Measurements from ENCODE around the gene SPDYE6. TPM values are rescaled to one million over a fixed set of nuclear protein-coding genes. Genes with fewer than 3 reads are reported as not detected.

Gene SPDYE6
- total and polyA plus RNA-seq, 7 donors, result 0.23 TPM; not detected in 6

DNA sequence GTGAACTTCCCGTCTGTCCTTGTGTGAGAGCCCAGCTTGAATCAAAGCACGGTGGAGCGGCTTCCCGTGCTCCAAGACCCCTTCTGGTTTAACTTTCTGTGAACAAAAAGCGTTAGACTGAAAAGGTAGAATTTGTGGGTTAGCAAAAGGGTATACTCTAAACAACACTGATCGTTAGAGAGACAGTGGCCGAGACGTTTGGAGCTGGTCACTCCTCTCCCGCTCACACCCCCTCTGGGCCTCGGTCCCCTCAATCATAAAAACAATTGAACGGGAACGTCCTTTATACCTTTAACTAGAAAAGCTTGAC, 40.4 kb upstream of the SPDYE6 start:
- Histone ChIP-seq H3K4me1 (peaks cover 0 to 19% (median 10%) of the 10 kb centered on the region in 4 donors), H3K27ac (peak overlapping the region; percentile 82 to 85 (median 84)), H3K27me3 (no peaks in the 10 kb centered on the region), H3K9me3 (no peaks in the 10 kb centered on the region), H3K36me3 (peaks cover 6 to 29% (median 13%) of the 10 kb centered on the region in 4 donors), H3K4me3 (peak overlapping the region; percentile 77 to 90 (median 86))
- DNase-seq, result no peak
- TF ChIP-seq EP300 (IDR thresholded peaks at IDR 0.05), result no peak
- TF ChIP-seq POLR2AphosphoS5 (IDR thresholded peaks at IDR 0.05), result no peak
- TF ChIP-seq, protein P1, sequence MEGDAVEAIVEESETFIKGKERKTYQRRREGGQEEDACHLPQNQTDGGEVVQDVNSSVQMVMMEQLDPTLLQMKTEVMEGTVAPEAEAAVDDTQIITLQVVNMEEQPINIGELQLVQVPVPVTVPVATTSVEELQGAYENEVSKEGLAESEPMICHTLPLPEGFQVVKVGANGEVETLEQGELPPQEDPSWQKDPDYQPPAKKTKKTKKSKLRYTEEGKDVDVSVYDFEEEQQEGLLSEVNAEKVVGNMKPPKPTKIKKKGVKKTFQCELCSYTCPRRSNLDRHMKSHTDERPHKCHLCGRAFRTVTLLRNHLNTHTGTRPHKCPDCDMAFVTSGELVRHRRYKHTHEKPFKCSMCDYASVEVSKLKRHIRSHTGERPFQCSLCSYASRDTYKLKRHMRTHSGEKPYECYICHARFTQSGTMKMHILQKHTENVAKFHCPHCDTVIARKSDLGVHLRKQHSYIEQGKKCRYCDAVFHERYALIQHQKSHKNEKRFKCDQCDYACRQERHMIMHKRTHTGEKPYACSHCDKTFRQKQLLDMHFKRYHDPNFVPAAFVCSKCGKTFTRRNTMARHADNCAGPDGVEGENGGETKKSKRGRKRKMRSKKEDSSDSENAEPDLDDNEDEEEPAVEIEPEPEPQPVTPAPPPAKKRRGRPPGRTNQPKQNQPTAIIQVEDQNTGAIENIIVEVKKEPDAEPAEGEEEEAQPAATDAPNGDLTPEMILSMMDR (IDR thresholded peaks at IDR 0.05), result no peak
- 0 to 1% methylated on average over 12 of the region's 12 CpGs for WGBS, 2 donors
- intact Hi-C loops (cut with DNase I), result no loop called here

DNA sequence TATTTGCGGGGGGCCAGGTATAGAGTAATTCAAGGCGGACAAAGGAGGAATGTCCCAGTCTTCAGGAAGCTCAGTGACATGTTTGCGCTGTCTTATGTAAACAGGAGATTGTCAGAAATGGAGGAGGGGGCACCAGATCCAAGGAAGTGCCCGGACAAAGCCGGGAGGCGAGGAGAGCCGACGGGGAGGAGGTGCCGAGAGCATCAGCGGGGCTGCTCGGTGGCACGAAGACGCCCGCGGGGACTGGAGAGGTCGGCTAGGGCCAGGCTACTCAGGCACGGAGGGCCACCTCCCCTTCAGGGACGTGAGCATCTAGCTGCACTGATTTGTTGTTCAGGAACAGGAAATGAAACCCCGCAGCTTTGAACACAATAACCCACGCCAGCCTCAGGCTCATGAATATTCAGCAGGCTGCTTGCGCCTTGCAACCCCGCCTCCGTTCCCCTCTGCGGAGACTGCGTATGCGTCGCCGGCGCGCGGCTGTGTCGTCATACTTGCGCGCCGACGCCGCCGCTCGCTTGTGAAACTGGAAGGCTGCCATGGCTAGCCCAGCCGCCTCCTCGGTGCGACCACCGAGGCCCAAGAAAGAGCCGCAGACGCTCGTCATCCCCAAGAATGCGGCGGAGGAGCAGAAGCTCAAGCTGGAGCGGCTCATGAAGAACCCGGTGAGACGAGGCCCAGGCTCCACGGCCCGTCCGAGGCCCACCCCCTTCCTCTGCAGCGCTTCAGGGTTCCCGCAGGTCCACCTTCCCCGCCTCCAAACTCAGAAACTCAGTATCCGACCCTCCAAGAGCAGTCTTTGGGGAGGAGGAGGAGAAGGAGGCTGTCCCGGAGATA, 39.8 kb upstream of the SPDYE6 start, which contains the start of gene PRKRIP1:
TSS of gene PRKRIP1 (plus strand) at position 491 of the 837 bp plus-strand sequence. CDS start at position 540, 49 bp downstream.
- peak within 1 kb of the TSS; percentile 77 to 90 (median 86) for H3K4me3 ChIP-seq
- H3K4me1 ChIP-seq, result peaks cover 0 to 19% (median 10%) of the 10 kb centered on the region in 4 donors
- intact Hi-C loops (cut with DNase I), result no loop called here
- H3K36me3 ChIP-seq, result peaks cover 6 to 24% (median 13%) of the 10 kb centered on the region in 4 donors
- WGBS, 2 donors, result 0 to 1% methylated on average over 57 of the region's 59 CpGs
- peak within 1 kb of the TSS; percentile 82 to 85 (median 84) for H3K27ac ChIP-seq
- TF ChIP-seq POLR2A (IDR thresholded peaks at IDR 0.05) (no peak), EP300 (IDR thresholded peaks at IDR 0.05) (no peak), POLR2AphosphoS5 (IDR thresholded peaks at IDR 0.05) (peak; percentile 54 to 84 (median 74))
- TF ChIP-seq, protein P1 (IDR thresholded peaks at IDR 0.05), result no peak
- no peaks in the 10 kb centered on the region for H3K27me3 ChIP-seq
- peak; percentile 92 for DNase-seq
- H3K9me3 ChIP-seq, result no peaks in the 10 kb centered on the region

DNA sequence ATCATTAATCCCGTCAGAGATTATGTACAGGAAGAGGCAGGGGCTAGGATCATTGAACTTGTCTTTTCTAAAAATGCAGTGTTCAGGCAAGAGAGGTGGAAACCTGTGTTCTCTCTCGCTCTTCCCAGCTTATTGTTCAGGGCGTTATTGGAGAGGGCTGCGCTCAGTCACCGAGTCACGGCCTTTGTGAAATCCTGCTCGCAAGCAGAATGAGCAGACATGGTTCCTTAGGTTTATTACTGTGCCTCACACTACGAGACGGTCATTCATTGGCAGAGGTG, 39.3 kb upstream of the SPDYE6 start:
- WGBS, 2 donors, result 3 to 13% methylated on average over 9 of the region's 9 CpGs

DNA sequence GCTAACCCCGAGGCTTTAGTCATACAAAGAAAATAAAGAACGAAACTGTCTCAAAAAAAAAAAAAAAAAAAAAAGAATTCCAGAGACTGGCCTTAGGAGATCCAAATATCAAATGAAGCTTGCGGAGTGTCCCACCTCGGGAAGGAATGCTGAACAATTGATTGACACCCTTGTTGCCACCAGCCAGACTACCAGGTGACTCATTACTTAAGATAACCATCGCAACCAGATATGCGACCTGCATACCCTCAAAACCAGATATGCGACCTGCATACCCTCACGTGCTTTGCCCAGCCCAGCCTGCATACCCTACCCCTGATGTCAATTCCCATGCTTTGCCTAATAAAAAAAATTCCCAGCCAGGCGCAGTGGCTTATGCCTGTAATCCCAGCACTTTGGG, 37.2 kb upstream of the SPDYE6 start:
- Histone ChIP-seq H3K9me3 (no peaks in the 10 kb centered on the region), H3K36me3 (no peaks in the 10 kb centered on the region), H3K4me1 (peaks cover 0 to 19% (median 10%) of the 10 kb centered on the region in 4 donors), H3K27me3 (no peaks in the 10 kb centered on the region), H3K27ac (no peak overlapping the region), H3K4me3 (no peak overlapping the region)
- WGBS, 2 donors, result 93 to 94% methylated on average over 9 of the region's 9 CpGs
- intact Hi-C loops (cut with DNase I), result loop anchor here (5.0 kb wide), 1 partner anchor 851 kb away; no protein-coding TSS in a partner anchor
- DNase-seq, result no peak
- TF ChIP-seq, protein P1 (IDR thresholded peaks at IDR 0.05), result no peak
- no peak for TF ChIP-seq POLR2AphosphoS5 (IDR thresholded peaks at IDR 0.05)
- no peak for TF ChIP-seq EP300 (IDR thresholded peaks at IDR 0.05)
- TF ChIP-seq POLR2A (IDR thresholded peaks at IDR 0.05), result no peak

More for the DNA sequence above, 39.3 kb upstream of the SPDYE6 start:
- intact Hi-C loops (cut with DNase I), result no loop called here
- Histone ChIP-seq H3K4me1 (peaks cover 0 to 19% (median 10%) of the 10 kb centered on the region in 4 donors), H3K4me3 (peak overlapping the region; percentile 77 to 90 (median 86)), H3K27me3 (no peaks in the 10 kb centered on the region), H3K9me3 (no peaks in the 10 kb centered on the region), H3K36me3 (peaks cover 5 to 18% (median 9%) of the 10 kb centered on the region in 4 donors), H3K27ac (peak overlapping the region; percentile 82 to 85 (median 84))
- TF ChIP-seq POLR2AphosphoS5 (IDR thresholded peaks at IDR 0.05) (no peak), POLR2A (IDR thresholded peaks at IDR 0.05) (no peak)
- DNase-seq, result peak; percentile 55

DNA sequence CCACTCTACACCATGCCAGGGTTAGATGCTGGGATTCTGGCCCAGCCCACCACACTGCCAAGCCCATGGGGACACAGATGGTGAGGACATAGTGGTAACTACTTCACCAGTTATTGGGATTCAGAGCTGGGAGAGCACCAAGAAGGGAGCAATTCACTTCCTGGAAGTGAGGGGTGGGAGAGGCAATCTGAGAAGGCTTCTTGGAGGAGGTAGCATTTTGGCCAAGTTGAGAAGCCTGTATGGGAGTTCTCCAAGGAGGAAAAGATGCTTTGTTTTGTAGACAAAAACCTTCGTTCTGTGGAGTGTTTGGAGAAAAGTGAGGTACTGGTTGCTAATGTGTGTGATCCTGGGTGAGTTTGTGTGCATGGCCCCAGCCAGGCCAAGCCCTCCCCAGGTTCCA, 36.1 kb upstream of the SPDYE6 start:
- WGBS, 2 donors, result 92 to 95% methylated on average over 1 of the region's 1 CpG
- peaks cover 0 to 10% (median 8%) of the 10 kb centered on the region in 4 donors for H3K4me1 ChIP-seq
- no peak for TF ChIP-seq POLR2A (IDR thresholded peaks at IDR 0.05)
- H3K9me3 ChIP-seq, result no peaks in the 10 kb centered on the region
- H3K4me3 ChIP-seq, result no peak overlapping the region
- intact Hi-C loops (cut with DNase I), result loop anchor here (5.0 kb wide), 1 partner anchor 850 kb away; no protein-coding TSS in a partner anchor
- H3K36me3 ChIP-seq, result no peaks in the 10 kb centered on the region
- no peak overlapping the region for H3K27ac ChIP-seq
- DNase-seq, result no peak
- H3K27me3 ChIP-seq, result no peaks in the 10 kb centered on the region
